CD4-positive, CD25-positive, alpha-beta regulatory T cell (primary cell): ENCODE results near the gene PLPP7. TPM values are rescaled to one million over a fixed set of nuclear protein-coding genes. Genes with fewer than 3 reads are reported as not detected.
A peak's percentile ranks its signal among the peaks of the same experiment; 100 is the strongest.
"Not testable (repeated sequence)": the region's sequence is repeated elsewhere in the genome, so short reads cannot be mapped to it uniquely, and the experiment has no call there.

Experiments
- ATAC-seq, 2 donors: fragments of 150-1000 bp; cut with Tn5 transposase; one replicate each; pipeline ENCODE4 v1.10.0; 2021; ENCODE audit warnings: low read depth in 2 of 2, moderate number of reproducible peaks in 2 of 2, moderate library complexity in 1 of 2
- DNase-seq, 3 donors: peaks; one replicate each; pipeline versions ENCODE4 v3.0.0 to v3.0.0-alpha.2; 2012 to 2022; ENCODE audit warnings: mixed read lengths in 1 of 3
- H3K27ac ChIP-seq: one replicate; pipeline ENCODE4 v1.7.0; 2013; ENCODE audit warnings: mild to moderate bottlenecking, low read length; ENCODE audit not compliant: insufficient read depth, poor library complexity, severe bottlenecking
- H3K27me3 ChIP-seq: one replicate; pipeline ENCODE4 v1.7.0; 2013; ENCODE audit warnings: low read length; ENCODE audit not compliant: control insufficient read depth, insufficient read depth
- H3K36me3 ChIP-seq: one replicate; pipeline ENCODE4 v1.7.0; 2013; ENCODE audit warnings: mild to moderate bottlenecking, low read length, moderate library complexity; ENCODE audit not compliant: control insufficient read depth, insufficient read depth
- H3K4me1 ChIP-seq: 2 replicates; pipeline ENCODE4 v1.7.0; 2013; ENCODE audit warnings: mild to moderate bottlenecking, low read length; ENCODE audit not compliant: insufficient read depth, control insufficient read depth, poor library complexity, severe bottlenecking
- H3K4me3 ChIP-seq: one replicate; pipeline ENCODE4 v1.7.0; 2013; ENCODE audit warnings: low read depth, mild to moderate bottlenecking, low read length, moderate library complexity
- H3K9me3 ChIP-seq, 2 experiments: 1 replicate in 1 of 2; 2 replicates in 1 of 2; pipeline ENCODE4 v1.7.0; 2013; ENCODE audit warnings: low read length in 2 of 2, mild to moderate bottlenecking in 1 of 2, moderate library complexity in 1 of 2; ENCODE audit not compliant: control insufficient read depth in 2 of 2
- H3K27ac Mint-ChIP-seq, 3 donors: one replicate each; pipeline ENCODE4 v1.8.0; 2020 to 2022; ENCODE audit warnings: mild to moderate bottlenecking in 3 of 3, mixed read lengths in 3 of 3, moderate library complexity in 2 of 3
- H3K27me3 Mint-ChIP-seq: one replicate; pipeline ENCODE4 v1.8.0; 2022; ENCODE audit warnings: mild to moderate bottlenecking, mixed read lengths
- H3K36me3 Mint-ChIP-seq: one replicate; pipeline ENCODE4 v1.8.0; 2020; ENCODE audit warnings: mixed read lengths
- H3K4me1 Mint-ChIP-seq, 4 donors: one replicate each; pipeline ENCODE4 v1.8.0; 2020 to 2022; ENCODE audit warnings: mixed read lengths in 4 of 4, mild to moderate bottlenecking in 1 of 4
- H3K4me3 Mint-ChIP-seq, 4 donors: one replicate each; pipeline ENCODE4 v1.8.0; 2020 to 2022; ENCODE audit warnings: mild to moderate bottlenecking in 4 of 4, mixed read lengths in 4 of 4, moderate library complexity in 3 of 4
- H3K9me3 Mint-ChIP-seq, 7 donors: one replicate each; pipeline ENCODE4 v1.8.0; 2020 to 2022; ENCODE audit warnings: mixed read lengths in 7 of 7, mild to moderate bottlenecking in 3 of 7, moderate library complexity in 2 of 7
- polyA plus RNA-seq, 4 donors: library from polyadenylated mRNA; unstranded; fragments of 300-500 nt; fragmentation: Illumina TruSeq; gene quantifications; one replicate each; pipeline ENCODE4 v1.2.3, GENCODE V29; 2021
- total RNA-seq: library from RNA; stranded (reverse); gene quantifications from one replicate; pipeline ENCODE4 v1.2.3, GENCODE V29; 2022

The PLPP7 gene
- total and polyA plus RNA-seq, 5 donors from 2014 or later: not detected

DNA sequence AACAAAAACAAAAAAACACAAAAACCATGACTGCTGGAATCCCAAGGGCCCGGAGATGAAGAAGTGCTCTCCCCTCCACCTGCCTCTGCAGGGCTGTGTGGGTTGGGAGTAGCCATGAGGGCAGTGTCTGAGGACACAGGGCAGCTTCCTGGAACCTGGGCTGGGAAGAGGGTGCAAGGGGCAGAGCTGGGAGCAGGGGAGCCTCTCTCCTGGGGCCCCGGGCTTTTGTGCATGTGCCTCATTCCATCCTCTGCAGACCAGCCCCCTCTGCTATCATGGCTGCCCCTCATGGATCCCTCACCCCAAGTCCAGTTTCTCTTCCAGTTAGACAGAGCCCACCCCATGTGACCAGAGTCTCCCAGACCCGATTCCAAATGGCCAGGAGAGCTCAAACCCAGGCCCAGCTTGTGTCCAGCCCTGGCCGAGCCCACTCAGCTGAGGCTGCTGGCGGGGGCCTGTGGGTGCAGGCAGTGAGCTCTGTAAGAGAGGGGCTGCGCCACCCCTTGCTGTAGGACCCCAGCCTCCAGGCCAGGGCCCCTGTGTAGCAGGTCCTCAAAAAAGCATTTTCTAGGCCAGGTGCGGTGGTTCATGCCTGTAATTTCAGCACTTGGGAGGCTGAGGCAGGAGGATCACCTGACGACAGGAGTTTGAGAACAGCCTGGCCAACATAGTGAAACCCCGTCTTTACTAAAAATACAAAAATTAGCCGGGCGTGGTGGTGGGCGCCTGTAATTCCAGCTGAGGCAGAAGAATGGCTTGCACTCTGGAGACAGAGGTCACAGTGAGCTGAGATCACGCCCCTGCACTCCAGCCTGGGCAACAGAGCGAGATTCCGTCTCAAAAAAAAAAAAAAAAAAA, 44.5 kb downstream of the PLPP7 start:
- H3K4me3 ChIP-seq: no peak overlapping the region
- Mint-ChIP-seq H3K27me3 (no peaks in the 10 kb centered on the region), H3K9me3 (no peaks in the 10 kb centered on the region), H3K27ac (no peak overlapping the region), H3K4me3 (no peak overlapping the region), H3K36me3 (no peaks in the 10 kb centered on the region), H3K4me1 (peaks cover 0 to 8% (median 2%) of the 10 kb centered on the region in 4 donors)
- no peak overlapping the region for H3K27ac ChIP-seq
- H3K27me3 ChIP-seq: no peaks in the 10 kb centered on the region
- ATAC-seq (no peak), DNase-seq (no peak)
- peaks cover 4% of the 10 kb centered on the region for H3K4me1 ChIP-seq
- H3K9me3 ChIP-seq: no peaks in the 10 kb centered on the region
- no peaks in the 10 kb centered on the region for H3K36me3 ChIP-seq

DNA sequence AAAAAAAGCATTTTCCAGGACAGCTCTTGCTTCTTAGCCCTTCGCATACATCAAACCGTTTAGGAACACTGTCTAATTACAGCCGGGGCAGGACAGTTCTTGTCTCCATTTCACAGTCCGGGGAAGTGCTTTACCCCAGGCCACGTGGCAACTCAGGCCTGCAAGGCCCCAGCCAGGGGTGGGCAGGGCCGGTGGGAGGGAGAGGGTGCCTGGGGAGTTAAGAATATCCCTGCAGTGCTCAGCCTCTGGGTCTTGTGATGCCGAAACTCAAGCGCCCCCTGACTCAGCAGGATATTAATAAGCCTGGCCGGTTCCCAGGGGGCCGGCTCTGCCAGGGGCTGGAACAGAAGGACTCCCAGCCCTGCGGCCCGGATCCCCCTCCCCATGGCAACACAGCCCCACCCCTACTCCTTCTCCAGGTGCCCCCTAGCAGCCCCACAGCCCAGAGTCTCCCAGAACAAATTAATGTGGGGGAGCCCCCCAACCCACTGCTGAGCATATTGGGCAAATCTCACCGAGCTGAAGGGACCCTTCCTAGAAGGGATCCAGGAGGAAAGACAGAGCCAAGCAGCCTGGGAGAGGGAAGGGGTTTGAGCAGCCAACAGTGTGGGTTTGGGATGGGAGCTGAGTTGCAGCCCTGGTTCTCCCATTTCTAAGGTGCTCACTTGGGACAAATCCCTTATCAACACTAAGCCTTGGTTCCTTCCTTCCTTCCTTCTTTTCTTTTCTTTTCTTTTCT, 45.3 kb downstream of the PLPP7 start:
- peak overlapping the region in 1 of 3 donors; percentile 83 for H3K27ac Mint-ChIP-seq
- DNase-seq (no peak), ATAC-seq (no peak)
- no peaks in the 10 kb centered on the region for H3K9me3 Mint-ChIP-seq
- H3K36me3 Mint-ChIP-seq: no peaks in the 10 kb centered on the region
- peaks cover 0 to 8% (median 2%) of the 10 kb centered on the region in 4 donors for H3K4me1 Mint-ChIP-seq
- Histone ChIP-seq H3K4me3 (no peak overlapping the region), H3K9me3 (no peaks in the 10 kb centered on the region), H3K36me3 (no peaks in the 10 kb centered on the region), H3K27me3 (no peaks in the 10 kb centered on the region), H3K4me1 (peaks cover 4% of the 10 kb centered on the region), H3K27ac (no peak overlapping the region)
- no peak overlapping the region for H3K4me3 Mint-ChIP-seq
- H3K27me3 Mint-ChIP-seq: no peaks in the 10 kb centered on the region

DNA sequence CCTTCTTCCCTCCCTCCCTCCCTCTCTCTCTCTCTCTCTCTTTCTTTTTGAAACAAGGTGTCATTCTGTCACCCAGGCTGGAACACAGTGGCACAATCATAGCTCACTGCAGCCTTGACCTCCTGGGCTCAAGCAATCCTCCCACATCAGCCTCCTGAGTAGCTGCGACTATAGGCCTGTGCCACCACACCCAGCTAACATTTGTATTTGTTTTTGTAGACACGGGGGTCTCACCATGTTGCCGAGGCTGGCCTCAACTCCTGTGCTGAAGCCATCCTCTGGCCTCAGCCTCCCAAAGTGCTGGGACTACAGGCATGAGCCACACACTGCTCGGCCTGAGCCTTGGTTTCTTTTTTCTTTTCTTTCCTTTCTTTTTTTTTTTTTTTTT, 45.8 kb downstream of the PLPP7 start:
- no peak overlapping the region for H3K4me3 Mint-ChIP-seq
- H3K27me3 ChIP-seq: no peaks in the 10 kb centered on the region
- peak overlapping the region in 1 of 3 donors; percentile 83 for H3K27ac Mint-ChIP-seq
- peaks cover under 1% of the 10 kb centered on the region for H3K27me3 Mint-ChIP-seq
- peaks cover 0 to 8% (median 2%) of the 10 kb centered on the region in 4 donors for H3K4me1 Mint-ChIP-seq
- no peaks in the 10 kb centered on the region for H3K36me3 ChIP-seq
- peaks cover 4% of the 10 kb centered on the region for H3K4me1 ChIP-seq
- H3K9me3 Mint-ChIP-seq: no peaks in the 10 kb centered on the region
- no peak overlapping the region for H3K4me3 ChIP-seq
- no peak for DNase-seq
- no peak overlapping the region for H3K27ac ChIP-seq
- H3K36me3 Mint-ChIP-seq: no peaks in the 10 kb centered on the region
- no peaks in the 10 kb centered on the region for H3K9me3 ChIP-seq
- no peak for ATAC-seq

DNA sequence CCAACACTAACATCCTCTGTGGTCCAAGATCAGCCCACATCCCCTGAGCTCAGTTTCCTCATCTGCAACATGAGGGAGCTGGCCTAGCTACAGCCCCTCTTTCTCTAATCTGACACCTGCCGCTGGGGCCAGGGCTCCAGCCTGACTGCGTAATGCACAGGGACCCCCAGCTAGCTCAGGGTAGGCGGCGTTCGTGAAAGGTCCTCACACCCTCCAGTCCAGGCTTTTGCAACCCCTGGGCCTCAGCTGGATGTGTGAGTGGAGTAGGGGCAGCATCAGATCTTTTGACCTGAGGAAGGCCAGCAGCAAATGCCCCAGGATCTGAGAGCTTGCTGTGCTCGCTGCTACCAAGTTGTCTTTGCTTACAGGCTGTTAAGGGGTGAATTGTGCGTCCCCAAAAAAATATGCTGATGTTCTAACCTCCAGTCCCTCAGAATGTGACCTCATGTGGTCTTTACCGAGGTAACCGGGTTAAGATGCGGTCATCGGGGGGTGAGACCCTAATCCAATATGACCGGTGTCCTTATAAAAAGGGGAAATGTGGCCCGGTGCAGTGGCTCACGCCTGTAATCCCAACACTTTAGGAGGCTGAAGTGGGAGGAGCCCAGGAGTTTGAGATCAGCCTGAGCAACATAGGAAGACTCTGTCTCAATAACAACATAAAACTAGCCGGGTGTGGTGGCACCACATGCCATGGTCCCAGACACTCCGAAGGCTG, 47.8 kb downstream of the PLPP7 start:
- Histone ChIP-seq H3K27me3 (no peaks in the 10 kb centered on the region), H3K4me3 (no peak overlapping the region), H3K27ac (no peak overlapping the region), H3K36me3 (no peaks in the 10 kb centered on the region), H3K4me1 (peaks cover 4% of the 10 kb centered on the region), H3K9me3 (no peaks in the 10 kb centered on the region)
- no peaks in the 10 kb centered on the region for H3K36me3 Mint-ChIP-seq
- ATAC-seq (no peak), DNase-seq (no peak)
- no peak overlapping the region for H3K27ac Mint-ChIP-seq
- peaks cover 0 to 8% (median 2%) of the 10 kb centered on the region in 4 donors for H3K4me1 Mint-ChIP-seq
- no peaks in the 10 kb centered on the region for H3K9me3 Mint-ChIP-seq
- no peak overlapping the region for H3K4me3 Mint-ChIP-seq
- peaks cover 8% of the 10 kb centered on the region for H3K27me3 Mint-ChIP-seq

DNA sequence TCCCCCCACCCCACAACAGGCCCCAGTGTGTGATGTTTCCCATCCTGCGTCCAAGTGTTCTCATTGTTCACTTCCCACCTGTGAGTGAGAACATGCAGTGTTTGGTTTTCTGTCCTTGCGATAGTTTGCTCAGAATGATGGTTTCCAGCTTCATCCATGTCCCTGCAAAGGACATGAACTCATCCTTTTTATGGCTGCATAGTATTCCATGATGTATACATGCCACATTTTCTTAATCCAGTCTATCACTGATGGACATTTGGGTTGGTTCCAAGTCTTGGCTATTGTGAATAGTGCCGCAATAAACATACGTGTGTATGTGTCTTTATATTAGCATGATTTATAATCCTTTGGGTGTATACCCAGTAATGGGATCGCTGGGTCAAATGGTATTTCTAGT, 49.7 kb downstream of the PLPP7 start:
- H3K9me3 Mint-ChIP-seq, ATAC-seq, H3K36me3 ChIP-seq, H3K27me3 ChIP-seq, H3K4me1 ChIP-seq, H3K27ac ChIP-seq, H3K36me3 Mint-ChIP-seq, H3K4me1 Mint-ChIP-seq, DNase-seq, H3K4me3 Mint-ChIP-seq, H3K9me3 ChIP-seq, H3K27ac Mint-ChIP-seq, H3K4me3 ChIP-seq: not testable (repeated sequence)
- peaks cover 21% of the 10 kb centered on the region for H3K27me3 Mint-ChIP-seq

DNA sequence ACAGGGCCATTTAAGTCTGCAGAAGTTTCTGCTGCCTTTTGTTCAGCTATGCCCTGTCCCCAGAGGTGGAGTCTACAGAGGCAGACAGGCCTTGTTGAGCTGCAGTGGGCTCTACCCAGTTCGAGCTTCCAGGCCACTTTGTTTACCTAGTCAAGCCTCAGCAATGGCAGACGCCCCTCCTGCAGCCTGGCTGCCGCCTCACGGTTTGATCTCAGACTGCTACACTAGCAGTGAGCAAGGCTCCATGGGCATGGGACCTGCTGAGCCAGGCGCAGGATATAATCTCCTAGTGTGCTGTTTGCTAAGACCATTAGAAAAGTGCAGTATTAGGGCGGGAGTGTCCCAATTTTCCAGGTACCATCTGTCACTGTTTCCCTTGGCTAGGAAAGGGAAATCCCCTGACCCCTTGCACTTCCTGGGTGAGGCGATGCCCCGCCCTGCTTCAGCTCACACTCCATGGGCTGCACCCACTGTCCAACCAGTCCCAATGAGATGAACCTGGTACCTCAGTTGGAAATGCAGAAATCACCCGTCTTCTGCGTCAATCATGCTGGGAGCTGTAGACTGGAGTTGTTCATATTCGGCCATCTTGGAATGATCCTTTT, 55.5 kb downstream of the PLPP7 start:
- H3K9me3 ChIP-seq, H3K4me1 Mint-ChIP-seq, H3K27me3 ChIP-seq, H3K36me3 Mint-ChIP-seq, H3K27ac ChIP-seq, H3K4me3 ChIP-seq, H3K9me3 Mint-ChIP-seq, H3K27ac Mint-ChIP-seq, H3K36me3 ChIP-seq, H3K4me1 ChIP-seq, ATAC-seq, H3K4me3 Mint-ChIP-seq: not testable (repeated sequence)
- peak in 1 of 3 donors; percentile 36 for DNase-seq
- peaks cover 24% of the 10 kb centered on the region for H3K27me3 Mint-ChIP-seq

DNA sequence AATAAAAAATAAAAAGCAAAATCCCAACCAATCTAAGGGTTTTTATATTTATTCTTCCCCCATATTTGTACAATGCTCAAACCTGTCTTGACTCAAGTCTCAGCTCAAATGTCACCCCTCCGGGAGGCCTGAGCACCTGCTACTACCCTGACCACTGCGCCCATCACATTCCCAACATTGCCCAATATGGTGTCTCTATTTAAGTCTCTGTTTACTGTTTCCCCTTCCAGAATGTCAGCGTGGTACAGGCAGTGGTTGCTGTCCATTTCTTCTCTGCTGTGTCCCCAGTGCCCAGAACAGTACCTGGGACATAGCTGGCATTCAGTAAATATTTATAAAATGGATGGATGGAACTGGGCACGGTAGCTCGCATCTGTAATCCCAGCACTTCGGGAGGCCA, 57.0 kb downstream of the PLPP7 start:
- H3K36me3 ChIP-seq: no peaks in the 10 kb centered on the region
- no peak for DNase-seq
- H3K36me3 Mint-ChIP-seq: no peaks in the 10 kb centered on the region
- no peak overlapping the region for H3K4me3 ChIP-seq
- H3K27me3 Mint-ChIP-seq: peaks cover 19% of the 10 kb centered on the region
- no peak overlapping the region for H3K4me3 Mint-ChIP-seq
- peaks cover 0 to 8% (median 5%) of the 10 kb centered on the region in 4 donors for H3K4me1 Mint-ChIP-seq
- ATAC-seq: no peak
- no peak overlapping the region for H3K27ac ChIP-seq
- H3K9me3 Mint-ChIP-seq: no peaks in the 10 kb centered on the region
- H3K4me1 ChIP-seq: peaks cover 5% of the 10 kb centered on the region
- H3K9me3 ChIP-seq: no peaks in the 10 kb centered on the region
- no peaks in the 10 kb centered on the region for H3K27me3 ChIP-seq
- no peak overlapping the region for H3K27ac Mint-ChIP-seq
